ENCODE data around the gene RBM5. TPM values are rescaled to one million over a fixed set of nuclear protein-coding genes. Genes with fewer than 3 reads are reported as not detected.

RBM5 gene
- total RNA-seq, 1 donor from 2014 or later, result 80.3 TPM

DNA sequence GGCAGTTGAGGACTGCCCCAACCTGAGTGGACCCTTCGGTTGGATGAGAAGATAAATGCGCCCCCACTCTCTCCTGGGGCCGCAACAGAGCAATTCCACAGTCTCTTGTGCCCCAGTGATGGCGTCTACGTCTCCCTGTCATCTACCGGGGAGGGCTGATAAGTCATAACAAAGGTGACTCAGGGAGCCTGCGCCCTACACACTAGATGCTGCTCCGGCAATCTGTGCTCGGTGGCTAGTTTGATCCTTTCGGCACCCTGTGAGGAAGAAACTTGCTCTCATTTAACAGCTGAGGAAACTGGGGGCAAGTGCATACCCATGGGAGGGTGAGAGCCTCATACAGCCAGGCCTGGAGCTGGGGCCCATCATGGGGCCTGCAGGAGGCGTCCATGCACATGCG lies 52.3 kb downstream of the RBM5 start:
- Histone ChIP-seq H3K4me3 (ENCODE audit: low read depth, low read length) (no peak overlapping the region), H3K36me3 (ENCODE audit: control insufficient read depth, insufficient read depth, low read length) (no peaks in the 10 kb centered on the region), H3K27me3 (ENCODE audit: control insufficient read depth, insufficient read depth, low read length) (no peaks in the 10 kb centered on the region)
- TF ChIP-seq, protein P1, sequence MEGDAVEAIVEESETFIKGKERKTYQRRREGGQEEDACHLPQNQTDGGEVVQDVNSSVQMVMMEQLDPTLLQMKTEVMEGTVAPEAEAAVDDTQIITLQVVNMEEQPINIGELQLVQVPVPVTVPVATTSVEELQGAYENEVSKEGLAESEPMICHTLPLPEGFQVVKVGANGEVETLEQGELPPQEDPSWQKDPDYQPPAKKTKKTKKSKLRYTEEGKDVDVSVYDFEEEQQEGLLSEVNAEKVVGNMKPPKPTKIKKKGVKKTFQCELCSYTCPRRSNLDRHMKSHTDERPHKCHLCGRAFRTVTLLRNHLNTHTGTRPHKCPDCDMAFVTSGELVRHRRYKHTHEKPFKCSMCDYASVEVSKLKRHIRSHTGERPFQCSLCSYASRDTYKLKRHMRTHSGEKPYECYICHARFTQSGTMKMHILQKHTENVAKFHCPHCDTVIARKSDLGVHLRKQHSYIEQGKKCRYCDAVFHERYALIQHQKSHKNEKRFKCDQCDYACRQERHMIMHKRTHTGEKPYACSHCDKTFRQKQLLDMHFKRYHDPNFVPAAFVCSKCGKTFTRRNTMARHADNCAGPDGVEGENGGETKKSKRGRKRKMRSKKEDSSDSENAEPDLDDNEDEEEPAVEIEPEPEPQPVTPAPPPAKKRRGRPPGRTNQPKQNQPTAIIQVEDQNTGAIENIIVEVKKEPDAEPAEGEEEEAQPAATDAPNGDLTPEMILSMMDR (IDR thresholded peaks at IDR 0.05; ENCODE audit: insufficient read depth, low read length, severe bottlenecking), result no peak
- FAIRE-seq (no peak), DNase-seq (ENCODE audit: low read depth) (no peak)

DNA sequence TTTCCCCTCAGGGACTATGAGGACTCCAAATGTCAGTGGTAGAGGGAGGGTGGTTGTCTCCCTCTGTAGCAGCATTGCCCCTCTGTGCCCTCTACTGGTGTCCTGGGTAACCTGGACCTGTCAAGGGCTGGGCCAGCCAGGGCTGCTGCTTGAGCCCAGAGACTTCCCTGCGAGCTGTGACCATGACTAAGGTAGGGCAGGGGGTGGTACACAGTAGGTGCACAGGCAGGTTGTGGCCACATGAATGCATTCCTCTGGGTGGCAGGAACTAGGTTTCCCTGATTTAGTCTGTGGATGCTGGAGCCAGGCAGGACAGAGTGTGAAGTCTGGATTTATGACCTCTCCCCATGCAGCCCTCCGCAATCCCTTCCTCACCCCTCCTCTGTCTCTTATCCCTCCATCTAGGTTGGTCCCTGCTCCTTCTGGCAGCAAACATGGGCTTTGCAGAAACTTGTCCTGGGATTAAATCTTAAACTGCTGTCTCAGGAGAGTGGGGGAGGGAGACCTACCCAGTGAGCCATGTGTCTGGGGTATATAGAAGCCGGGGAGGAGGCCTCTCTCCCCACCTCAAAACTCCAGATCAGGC lies 57.7 kb downstream of the RBM5 start:
- H3K36me3 ChIP-seq (ENCODE audit: control insufficient read depth, insufficient read depth, low read length), result no peaks in the 10 kb centered on the region
- no peak overlapping the region for H3K4me3 ChIP-seq (ENCODE audit: low read depth, low read length)
- no peaks in the 10 kb centered on the region for H3K27me3 ChIP-seq (ENCODE audit: control insufficient read depth, insufficient read depth, low read length)
- TF ChIP-seq, protein P1 (IDR thresholded peaks at IDR 0.05; ENCODE audit: insufficient read depth, low read length, severe bottlenecking), result peak; percentile 39
- FAIRE-seq, result peak; percentile 79
- DNase-seq (ENCODE audit: low read depth), result peak; percentile 79

DNA sequence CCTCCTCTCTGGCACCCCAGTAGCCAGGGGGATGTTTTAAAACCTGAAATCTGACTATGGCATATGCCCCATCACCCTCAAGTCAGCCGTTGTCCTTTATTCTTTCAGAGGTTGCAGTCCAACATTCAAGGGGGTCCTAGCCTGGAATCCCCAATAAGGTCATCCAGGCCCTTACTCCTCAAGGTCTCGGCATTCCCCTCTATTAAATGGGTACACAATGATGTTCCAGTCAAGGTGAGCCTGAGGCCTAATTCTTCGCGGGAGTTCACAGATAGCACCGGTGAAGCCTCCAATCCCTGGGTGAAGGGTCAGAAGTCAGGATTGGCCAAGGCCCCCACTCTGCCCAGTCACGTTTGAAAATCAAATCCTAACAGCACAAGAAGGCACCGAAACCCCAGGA lies 58.3 kb downstream of the RBM5 start:
- Histone ChIP-seq H3K36me3 (ENCODE audit: control insufficient read depth, insufficient read depth, low read length) (no peaks in the 10 kb centered on the region), H3K4me3 (ENCODE audit: low read depth, low read length) (no peak overlapping the region), H3K27me3 (ENCODE audit: control insufficient read depth, insufficient read depth, low read length) (no peaks in the 10 kb centered on the region)
- DNase-seq (ENCODE audit: low read depth) (no peak), FAIRE-seq (no peak)
- TF ChIP-seq, protein P1 (IDR thresholded peaks at IDR 0.05; ENCODE audit: insufficient read depth, low read length, severe bottlenecking), result no peak

DNA sequence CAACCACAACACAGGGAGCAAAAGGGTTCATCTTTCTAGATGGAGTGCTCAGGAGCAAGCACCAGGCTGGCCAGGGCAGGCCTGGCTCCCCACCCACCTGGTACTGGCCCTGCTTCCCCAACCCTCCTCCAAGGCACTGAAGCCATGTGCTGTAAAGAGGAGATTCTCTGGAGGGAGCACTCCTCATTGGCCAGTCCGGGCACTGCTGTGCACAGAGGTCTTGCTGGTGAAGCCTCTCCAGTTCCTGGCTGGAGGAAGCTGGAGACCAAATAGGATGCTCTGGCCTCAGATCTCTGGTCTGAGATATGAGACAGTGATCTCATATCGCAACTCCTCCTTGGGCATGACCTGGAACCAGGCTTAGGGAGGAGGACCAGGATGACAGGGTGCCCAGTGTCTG lies 58.7 kb downstream of the RBM5 start:
- Histone ChIP-seq H3K4me3 (ENCODE audit: low read depth, low read length) (no peak overlapping the region), H3K27me3 (ENCODE audit: control insufficient read depth, insufficient read depth, low read length) (no peaks in the 10 kb centered on the region), H3K36me3 (ENCODE audit: control insufficient read depth, insufficient read depth, low read length) (no peaks in the 10 kb centered on the region)
- DNase-seq (ENCODE audit: low read depth) (no peak), FAIRE-seq (peak; percentile 43)
- TF ChIP-seq, protein P1 (IDR thresholded peaks at IDR 0.05; ENCODE audit: insufficient read depth, low read length, severe bottlenecking), result no peak

DNA sequence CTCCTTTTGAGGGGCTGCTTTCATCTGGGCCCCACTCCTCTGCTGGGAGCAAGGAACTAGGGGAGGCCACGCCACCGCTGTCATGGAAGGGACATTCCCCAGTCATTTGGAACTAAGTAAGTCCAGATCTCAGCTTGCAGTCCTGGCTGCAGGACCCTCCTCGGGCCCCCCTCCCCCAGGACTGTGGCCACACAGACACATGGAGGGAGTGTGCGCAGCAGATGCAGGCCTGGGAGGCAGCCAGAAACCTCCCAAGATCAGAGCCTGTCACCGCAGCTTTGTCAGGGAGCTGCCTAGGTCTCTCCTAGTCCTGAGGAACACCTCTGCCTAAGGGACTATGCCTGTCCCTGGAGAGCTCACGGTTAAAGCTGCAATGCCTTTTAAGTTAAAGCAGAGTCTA lies 59.1 kb downstream of the RBM5 start:
- no peak for DNase-seq (ENCODE audit: low read depth)
- Histone ChIP-seq H3K36me3 (ENCODE audit: control insufficient read depth, insufficient read depth, low read length) (no peaks in the 10 kb centered on the region), H3K4me3 (ENCODE audit: low read depth, low read length) (no peak overlapping the region), H3K27me3 (ENCODE audit: control insufficient read depth, insufficient read depth, low read length) (no peaks in the 10 kb centered on the region)
- no peak for FAIRE-seq
- TF ChIP-seq, protein P1 (IDR thresholded peaks at IDR 0.05; ENCODE audit: insufficient read depth, low read length, severe bottlenecking), result no peak

DNA sequence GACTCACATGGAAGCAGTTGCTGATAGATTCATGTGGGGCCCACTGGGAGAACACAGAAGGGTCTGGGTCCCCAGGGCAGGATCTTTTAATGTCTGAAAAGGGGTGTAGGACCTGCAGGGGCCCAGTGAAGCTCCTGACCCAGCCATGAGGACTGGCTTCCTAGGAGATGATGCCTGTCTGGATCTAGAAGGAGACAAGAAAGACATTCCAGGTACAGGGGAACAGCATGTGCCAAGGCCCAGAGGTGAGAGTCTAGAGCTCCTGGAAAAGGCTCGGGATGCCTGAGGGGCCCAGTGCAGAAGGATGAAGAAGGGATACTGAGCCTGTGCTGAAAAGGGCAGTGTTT lies 61.7 kb downstream of the RBM5 start:
- FAIRE-seq, result no peak
- Histone ChIP-seq H3K4me3 (ENCODE audit: low read depth, low read length) (no peak overlapping the region), H3K36me3 (ENCODE audit: control insufficient read depth, insufficient read depth, low read length) (no peaks in the 10 kb centered on the region), H3K27me3 (ENCODE audit: control insufficient read depth, insufficient read depth, low read length) (no peaks in the 10 kb centered on the region)
- TF ChIP-seq, protein P1 (IDR thresholded peaks at IDR 0.05; ENCODE audit: insufficient read depth, low read length, severe bottlenecking), result no peak
- no peak for DNase-seq (ENCODE audit: low read depth)
